ENCODE results near the gene HES3. TPM values are rescaled to one million over a fixed set of nuclear protein-coding genes. Genes with fewer than 3 reads are reported as not detected.
"Not testable (repeated sequence)": the region's sequence is repeated elsewhere in the genome, so short reads cannot be mapped to it uniquely, and the experiment has no call there.

HES3 gene
- total and polyA plus RNA-seq, 2 of the 4 experiments (the other 2 are of a cell fraction): not detected

- ATAC-seq (ENCODE audit: low read depth); H3K18ac ChIP-seq (ENCODE audit: low read depth, low read length); H3K56ac ChIP-seq (ENCODE audit: extremely low read depth, insufficient read depth, low read length); H3K4me1 ChIP-seq (ENCODE audit: control insufficient read depth, insufficient read depth, low read length); H3K4me2 ChIP-seq (ENCODE audit: low read depth, low read length); H3K23ac ChIP-seq (ENCODE audit: low read depth, low read length); H3K27me3 ChIP-seq (ENCODE audit: control insufficient read depth, insufficient read depth, low read length); H3K9me3 ChIP-seq (ENCODE audit: control insufficient read depth, insufficient read depth, low read length); H4K91ac ChIP-seq (ENCODE audit: insufficient read depth, low read depth, low read length); H3K79me1 ChIP-seq (ENCODE audit: low read depth in 1 of 2, low read length in 2 of 2); dilution Hi-C loops (cut with HindIII; ENCODE audit: low sequenced_read_pairs, unreplicated experiment); H2AFZ ChIP-seq (replicated peaks; ENCODE audit: low read length, poor library complexity); H4K20me1 ChIP-seq (ENCODE audit: insufficient read depth, low read length); POLR2A ChIA-PET (ENCODE audit: unreplicated experiment); H3K9ac ChIP-seq (ENCODE audit: low read depth, low read length); H3K14ac ChIP-seq (replicated peaks; ENCODE audit: low read depth, low read length); H2BK15ac ChIP-seq (ENCODE audit: low read depth, low read length); H3K9me1 ChIP-seq (ENCODE audit: insufficient read depth, low read length); H2BK20ac ChIP-seq (ENCODE audit: low read depth, low read length); H2AK5ac ChIP-seq (ENCODE audit: low read depth, low read length); intact Hi-C loops (cut with micrococcal nuclease); H2AK9ac ChIP-seq (replicated peaks; ENCODE audit: low read depth, low read length, poor library complexity); H3K4ac ChIP-seq (ENCODE audit: low read depth, low read length); H3K4me3 ChIP-seq (ENCODE audit: insufficient read depth, low read depth, low read length); BruUV-seq (replicated peaks); H4K5ac ChIP-seq (ENCODE audit: low read depth, low read length); H3K27ac ChIP-seq (ENCODE audit: insufficient read depth, low read length); H2BK5ac ChIP-seq (ENCODE audit: low read depth, low read length, poor library complexity, severe bottlenecking); DNase-seq; in situ Hi-C loops (cut with MboI; ENCODE audit: low sequenced_read_pairs); H2BK120ac ChIP-seq (ENCODE audit: low read depth, low read length); H4K8ac ChIP-seq (ENCODE audit: low read depth in 2 of 2, low read length in 2 of 2): not testable (repeated sequence)
- WGBS, 2 experiments (ENCODE audit: extremely low coverage in 2 of 2, insufficient read length in 1 of 2): 100% methylated on average over 2 of the region's 11 CpGs; no CpG with 5 or more reads in 1 of the 2 experiments
- CTCF ChIA-PET: interaction anchor here (0.6 kb wide), 1 partner anchor 128 kb away, joined by 4 read pairs; no protein-coding TSS in a partner anchor
- peaks cover 18% of the 10 kb centered on the region for H3K36me3 ChIP-seq (ENCODE audit: control insufficient read depth, insufficient read depth, low read length)
These were observed 24.3 kb upstream of the HES3 start for GRCh38 chr1:6219641-6220040.

Measured in IMR-90 (cell line).